Hematopoietic multipotent progenitor cell treated with erythropoietin and hydrocortisone succinate and interleukin-3 and kit ligand, for 17 days (in vitro differentiated cells): ENCODE data around the gene CTSZ.
"Not testable (repeated sequence)": the region's sequence is repeated elsewhere in the genome, so short reads cannot be mapped to it uniquely, and the experiment has no call there.

Experiments used
- DNase-seq: peaks from one replicate; pipeline ENCODE4 v3.0.0-alpha.2; 2015; ENCODE audit warnings: low spot score

The CTSZ gene

GRCh38 chr20:59013031-59013951, 6.2 kb upstream of the CTSZ start:
- no peak for DNase-seq

DNA sequence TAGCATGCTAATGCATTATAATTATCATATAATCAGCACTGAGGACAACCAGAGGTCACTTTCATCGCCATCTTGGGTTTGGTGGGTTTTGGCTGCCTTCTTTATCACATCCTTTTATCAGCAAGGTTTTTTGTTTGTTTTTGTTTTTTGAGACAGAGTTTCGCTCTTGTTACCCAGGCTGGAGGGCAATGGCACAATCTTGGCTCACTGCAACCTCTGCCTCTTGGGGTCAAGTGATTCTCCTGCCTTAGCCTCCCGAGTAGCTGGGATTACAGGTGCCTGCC, 4.8 kb upstream of the CTSZ start:
- not testable (repeated sequence) for DNase-seq

- peak; percentile 49 for DNase-seq
Observed at GRCh38 chr20:59010995-59011873, 4.2 kb upstream of the CTSZ start.

GRCh38 chr20:59010321-59010994, 3.4 kb upstream of the CTSZ start:
- DNase-seq: no peak

DNA sequence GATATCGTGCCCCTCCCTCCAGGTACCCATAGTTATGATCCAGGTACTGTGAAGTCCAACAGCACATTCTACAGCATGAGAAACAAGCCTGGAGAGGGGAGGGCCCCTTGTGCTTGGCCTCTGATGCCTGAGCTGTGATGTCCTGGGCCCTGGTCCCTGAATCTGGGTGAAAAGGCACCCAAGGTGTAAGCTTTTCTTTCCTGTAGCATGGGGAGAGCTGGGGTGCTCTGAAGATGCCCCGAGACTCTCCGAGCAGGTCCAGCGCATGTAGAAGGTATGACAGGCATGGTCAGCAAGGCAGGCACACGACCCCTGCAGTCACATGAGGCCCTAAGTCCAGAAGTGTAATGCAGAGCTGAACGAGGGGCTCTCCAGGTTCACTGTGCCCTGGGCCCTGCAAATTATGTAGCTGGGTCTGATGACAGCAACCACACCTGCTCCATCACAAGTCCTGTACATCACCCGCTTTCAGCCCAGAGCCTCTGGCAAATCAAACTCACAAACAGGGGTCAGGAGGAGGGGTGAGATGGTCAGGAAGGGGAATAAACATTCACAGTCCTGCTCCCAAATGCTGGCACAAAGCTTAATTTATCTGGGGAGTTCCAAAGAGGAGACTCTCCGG, 1.8 kb upstream of the CTSZ start:
- DNase-seq: no peak

GRCh38 chr20:59007665-59008511, 834 bp upstream of the CTSZ start:
- DNase-seq: no peak

GRCh38 chr20:59006167-59006863, 739 bp downstream of the CTSZ start:
- no peak for DNase-seq

DNA sequence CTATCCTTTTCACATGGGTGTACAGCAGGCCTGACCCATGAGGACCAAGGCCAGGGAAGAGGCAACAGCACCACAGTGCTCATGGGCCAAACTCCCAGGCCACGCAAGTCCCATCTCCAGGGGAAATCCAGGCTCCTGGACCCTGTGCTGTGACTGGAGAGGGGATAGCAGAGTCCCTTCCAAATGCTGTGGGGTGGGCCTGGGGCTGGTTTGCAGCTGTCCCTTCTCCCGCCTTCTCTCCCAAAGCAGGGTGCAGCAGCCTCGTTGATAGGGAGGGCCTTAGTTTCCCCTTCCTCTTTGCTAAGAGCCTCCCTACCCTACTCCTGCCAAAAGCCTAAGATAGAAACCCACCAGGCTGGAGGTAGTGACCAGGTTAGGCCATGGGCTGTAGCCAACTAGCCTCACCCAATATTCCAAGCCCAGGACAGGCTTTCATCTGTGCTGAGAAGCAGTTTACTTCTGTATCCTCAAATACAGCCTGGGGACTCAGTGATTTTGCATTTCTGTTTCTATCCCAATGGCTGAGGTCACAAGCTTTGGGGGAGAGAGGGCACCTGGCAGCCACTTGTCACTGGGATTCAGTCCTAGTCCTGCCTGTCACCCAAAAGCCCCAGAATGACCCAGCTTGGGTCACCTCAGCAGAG, 1.4 kb downstream of the CTSZ start:
- no peak for DNase-seq

DNA sequence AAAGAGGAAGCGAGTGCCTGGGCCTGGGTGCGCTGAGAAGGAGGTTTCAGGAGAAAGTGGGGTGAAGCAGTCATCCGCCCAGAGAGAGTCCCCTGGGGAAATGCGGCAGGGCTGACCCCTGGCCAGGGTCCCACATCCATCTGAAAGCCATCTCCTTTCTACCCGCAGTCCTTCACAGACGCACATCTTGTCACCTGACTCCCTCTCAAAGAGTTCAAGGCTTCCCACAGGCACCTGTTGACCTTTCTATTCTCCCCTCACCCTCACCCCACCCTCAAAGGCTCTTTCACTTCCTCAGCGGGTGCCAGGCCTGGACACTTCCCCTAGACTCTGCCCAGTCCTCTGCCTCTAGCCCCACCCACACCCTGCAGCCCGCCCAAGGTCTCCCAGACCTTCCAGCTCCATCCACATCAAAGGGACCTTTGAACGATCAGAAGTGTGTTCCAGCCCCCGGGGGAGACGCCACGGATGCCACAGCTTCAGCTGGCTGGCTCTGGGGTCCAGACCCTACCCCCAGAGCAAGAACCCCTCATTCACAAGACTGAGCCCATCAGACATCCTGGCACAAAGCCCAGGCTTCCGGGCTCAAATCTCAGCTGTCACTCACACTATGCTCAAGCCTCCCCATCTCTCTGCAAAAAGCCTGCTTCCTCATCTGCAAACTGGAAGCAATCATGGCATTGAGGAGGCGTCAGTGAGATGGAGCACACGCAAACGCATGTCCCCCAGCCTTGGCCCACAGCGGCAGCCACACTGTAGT, 2.1 kb downstream of the CTSZ start:
- DNase-seq: peak; percentile 32

DNA sequence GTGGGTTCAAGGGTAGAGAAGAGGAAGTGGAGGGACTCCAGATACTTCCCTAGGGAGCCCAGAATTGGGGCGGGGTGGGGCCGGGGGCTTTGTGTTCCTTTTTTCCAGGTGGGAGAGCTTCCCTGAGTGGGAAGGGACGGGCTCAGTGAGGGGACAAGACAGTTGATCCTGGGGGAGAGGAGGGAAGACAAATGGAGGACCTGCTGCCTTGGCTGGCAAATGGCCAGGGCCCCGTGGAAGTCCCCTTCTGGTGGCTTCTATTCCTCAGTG, 2.6 kb downstream of the CTSZ start:
- DNase-seq: no peak

- no peak for DNase-seq
Observed at GRCh38 chr20:59003836-59004492, 3.1 kb downstream of the CTSZ start.

- DNase-seq: no peak
Observed at GRCh38 chr20:59002874-59003399, 4.1 kb downstream of the CTSZ start.

DNA sequence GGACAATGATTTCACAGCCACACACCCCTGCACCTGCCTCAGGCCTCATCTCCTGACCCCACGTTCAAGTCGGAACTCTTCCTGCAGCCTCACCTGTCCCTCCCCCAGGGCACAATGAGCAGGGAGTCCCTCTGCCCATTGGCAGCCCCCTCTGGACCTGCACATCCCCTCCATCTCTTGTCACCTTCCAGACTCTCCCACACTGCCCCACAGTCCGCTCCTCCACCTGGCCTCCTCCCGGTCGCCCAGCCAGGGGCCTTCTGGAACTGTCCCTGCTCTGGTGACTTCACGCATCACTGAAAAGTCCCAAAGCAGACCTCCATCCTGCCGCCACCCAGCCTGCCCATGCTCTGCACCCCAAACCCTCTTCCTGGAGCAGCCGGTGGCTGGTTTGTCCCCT, 4.7 kb downstream of the CTSZ start:
- DNase-seq: no peak

DNA sequence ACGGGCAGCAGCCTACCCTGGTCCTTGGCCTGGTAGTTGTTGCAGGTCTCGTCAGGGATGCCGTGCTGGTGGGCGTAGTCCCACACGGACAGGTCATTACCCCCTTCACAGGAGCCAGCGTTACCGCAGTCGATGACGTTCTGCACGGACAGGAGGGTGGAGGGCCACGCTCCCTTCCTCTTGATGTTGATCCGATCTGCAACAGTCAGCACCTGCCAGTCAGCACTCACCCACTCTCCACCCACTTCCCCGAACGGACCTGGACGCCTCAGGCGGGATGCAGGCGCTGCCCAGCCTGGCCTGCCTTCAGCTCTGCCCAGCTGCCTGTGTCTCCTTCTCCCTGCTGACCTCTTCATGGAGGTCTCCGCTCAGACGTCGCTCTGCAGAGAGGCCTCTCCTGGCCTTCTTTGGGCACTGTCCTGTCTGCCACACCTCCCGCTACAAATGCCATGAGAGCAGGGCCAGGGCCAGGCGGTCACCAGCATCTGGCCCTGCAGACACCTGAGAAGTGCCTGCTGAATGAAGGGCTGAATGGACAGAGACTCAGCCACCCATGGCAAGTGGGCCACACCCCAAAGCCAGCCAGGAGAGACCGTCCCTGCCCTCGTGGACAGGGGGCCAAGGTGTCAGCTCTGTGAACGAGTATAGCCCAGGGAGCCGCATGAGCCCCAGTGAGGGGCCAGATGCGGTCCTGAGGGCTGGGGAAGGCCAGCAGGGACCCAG, 5.4 kb downstream of the CTSZ start:
- no peak for DNase-seq

DNA sequence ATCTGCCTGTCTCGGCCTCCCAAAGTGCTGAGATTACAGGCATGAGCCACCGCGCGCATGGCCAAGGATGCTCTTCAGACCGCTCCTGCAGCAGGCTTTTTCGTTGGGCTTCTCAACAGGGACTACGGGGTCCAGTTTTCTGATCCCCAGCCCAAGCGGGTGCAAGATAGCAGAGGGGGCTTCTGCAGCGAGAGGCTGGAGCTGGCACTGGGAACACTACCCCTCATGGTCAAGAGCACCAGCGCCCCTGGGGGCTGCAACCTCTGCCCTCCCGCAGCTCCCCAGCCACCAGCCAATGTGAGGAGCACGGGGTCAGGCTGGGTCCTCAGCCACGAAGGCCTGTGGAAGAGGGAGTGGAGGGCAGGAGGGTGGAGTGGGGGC, 6.0 kb downstream of the CTSZ start:
- no peak for DNase-seq

- DNase-seq: no peak
Observed at GRCh38 chr20:59000326-59000725, 6.7 kb downstream of the CTSZ start.

DNA sequence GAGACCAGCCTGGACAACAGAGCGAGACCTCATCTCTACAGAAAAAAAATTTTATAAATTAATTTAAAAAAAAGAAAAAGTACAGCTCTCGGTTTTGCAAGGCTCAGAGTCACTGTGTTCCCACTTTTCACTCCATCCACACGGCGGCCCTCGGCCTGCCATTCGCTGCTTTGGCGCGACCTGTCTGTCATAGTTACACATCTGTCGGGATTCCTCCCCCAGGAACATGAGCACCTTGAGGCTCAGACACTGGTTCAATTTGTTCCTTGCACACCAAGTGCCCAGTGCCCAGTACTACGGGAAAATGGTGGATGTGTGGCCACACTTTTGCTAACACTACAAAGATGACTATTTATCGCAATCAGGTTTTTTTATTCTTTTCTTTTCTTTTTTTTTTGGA, 8.4 kb downstream of the CTSZ start:
- no peak for DNase-seq

GRCh38 chr20:58997141-58997770, 9.8 kb downstream of the CTSZ start:
- DNase-seq: no peak
